NCI-H226 (cell line): Measurements from ENCODE around the gene PXN.
A peak's percentile ranks its signal among the peaks of the same experiment; 100 is the strongest.

Source experiments
- DNase-seq: peaks from one replicate; pipeline ENCODE4 v3.0.0-alpha.2; 2015

The PXN gene

GRCh38 chr12:120265473-120266179, at the start of gene PXN:
TSS of gene PXN (minus strand) at chr12:120265730. CDS start at chr12:120265629, 101 bp downstream.
- DNase-seq = peak; percentile 39

GRCh38 chr12:120314220-120314619, 48.7 kb upstream of the PXN start:
- DNase-seq = no peak

- peak; percentile 80 for DNase-seq
Measured at GRCh38 chr12:120301962-120302815, 36.7 kb upstream of the PXN start, which contains the start of gene SIRT4. TSS of gene SIRT4 (plus strand) at chr12:120302321. CDS start at chr12:120303562, 1,241 bp downstream.

- peak; percentile 97 for DNase-seq
Measured at GRCh38 chr12:120292661-120293531, 27.4 kb upstream of the PXN start, which contains the start of gene RNU4-1. TSS of gene RNU4-1 (minus strand) at chr12:120293237.

GRCh38 chr12:120292411-120292660, 26.8 kb upstream of the PXN start:
- no peak for DNase-seq

- no peak for DNase-seq
Measured at GRCh38 chr12:120290609-120291305, 25.2 kb upstream of the PXN start.

- DNase-seq = no peak
Measured at GRCh38 chr12:120287491-120287890, 22.0 kb upstream of the PXN start.

GRCh38 chr12:120286768-120287490, 21.4 kb upstream of the PXN start:
- DNase-seq = peak; percentile 33

GRCh38 chr12:120284381-120284780, 18.9 kb upstream of the PXN start:
- no peak for DNase-seq

- peak; percentile 55 for DNase-seq
Measured at GRCh38 chr12:120283318-120283717, 17.8 kb upstream of the PXN start.

- no peak for DNase-seq
Measured at GRCh38 chr12:120278137-120279069, 12.9 kb upstream of the PXN start.

GRCh38 chr12:120276734-120277133, 11.2 kb upstream of the PXN start:
- peak; percentile 85 for DNase-seq

GRCh38 chr12:120267736-120268135, 2.2 kb upstream of the PXN start:
- DNase-seq = no peak

- DNase-seq = no peak
Measured at GRCh38 chr12:120266180-120266870, 795 bp upstream of the PXN start.

GRCh38 chr12:120264904-120265472, 542 bp downstream of the PXN start:
- DNase-seq = no peak

GRCh38 chr12:120264086-120264903, 1.2 kb downstream of the PXN start:
- DNase-seq = no peak

- no peak for DNase-seq
Measured at GRCh38 chr12:120263748-120264085, 1.8 kb downstream of the PXN start.

GRCh38 chr12:120262852-120263747, 2.4 kb downstream of the PXN start:
- DNase-seq = peak; percentile 48
